Measurements from ENCODE around the gene KLK12.
"Not testable (repeated sequence)": the region's sequence is repeated elsewhere in the genome, so short reads cannot be mapped to it uniquely, and the experiment has no call there.

The KLK12 gene

DNA sequence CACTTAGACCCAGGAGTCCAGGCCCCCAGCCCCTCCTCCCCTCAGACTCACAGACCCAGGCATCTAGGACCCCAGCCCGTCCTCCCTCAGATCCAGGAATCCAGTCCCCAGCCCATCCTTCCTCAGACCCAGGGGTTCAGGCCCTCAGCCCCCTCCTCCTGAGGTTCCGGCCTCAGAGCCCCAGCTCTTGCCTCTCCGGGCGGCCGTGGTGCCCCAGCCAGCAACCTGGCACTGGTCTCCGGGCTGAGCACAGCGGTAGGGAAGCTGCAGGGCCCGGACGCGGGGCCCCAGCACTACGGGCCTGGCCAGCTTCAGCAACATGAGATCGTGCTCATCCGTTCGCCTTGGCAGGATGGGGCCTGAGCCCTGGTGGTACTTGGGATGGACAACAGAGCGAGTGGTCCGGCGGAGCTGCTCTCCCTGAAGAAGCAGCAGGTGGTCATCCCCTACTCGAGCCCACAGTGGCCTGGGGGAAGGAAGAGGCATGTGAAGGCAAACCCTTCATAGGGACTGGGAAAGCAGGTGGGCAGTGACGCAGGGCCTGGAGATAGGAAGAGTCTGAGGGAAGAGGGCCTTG, 19.0 kb downstream of the KLK12 start:
- no peak for DNase-seq (ENCODE audit: low read depth)

DNA sequence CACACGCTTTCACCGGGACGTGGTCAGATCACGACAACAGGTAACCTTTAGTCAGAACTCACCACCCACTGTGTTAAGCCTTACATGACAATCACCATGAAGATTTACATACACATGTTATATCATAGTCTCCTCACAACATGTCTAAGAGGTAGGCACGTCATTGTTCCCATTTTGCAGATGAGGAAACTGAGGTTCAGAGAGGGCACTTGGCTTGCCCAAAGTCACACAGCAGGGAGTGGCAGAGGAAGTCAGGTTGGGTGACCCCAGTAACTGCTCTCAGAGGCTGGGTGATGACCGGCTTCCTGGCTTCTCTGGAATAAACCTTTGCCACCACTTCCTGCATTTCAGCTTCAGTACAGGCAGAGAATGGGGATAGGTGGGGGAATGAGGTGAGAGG, 20.6 kb downstream of the KLK12 start:
- DNase-seq (ENCODE audit: low read depth) = no peak

DNA sequence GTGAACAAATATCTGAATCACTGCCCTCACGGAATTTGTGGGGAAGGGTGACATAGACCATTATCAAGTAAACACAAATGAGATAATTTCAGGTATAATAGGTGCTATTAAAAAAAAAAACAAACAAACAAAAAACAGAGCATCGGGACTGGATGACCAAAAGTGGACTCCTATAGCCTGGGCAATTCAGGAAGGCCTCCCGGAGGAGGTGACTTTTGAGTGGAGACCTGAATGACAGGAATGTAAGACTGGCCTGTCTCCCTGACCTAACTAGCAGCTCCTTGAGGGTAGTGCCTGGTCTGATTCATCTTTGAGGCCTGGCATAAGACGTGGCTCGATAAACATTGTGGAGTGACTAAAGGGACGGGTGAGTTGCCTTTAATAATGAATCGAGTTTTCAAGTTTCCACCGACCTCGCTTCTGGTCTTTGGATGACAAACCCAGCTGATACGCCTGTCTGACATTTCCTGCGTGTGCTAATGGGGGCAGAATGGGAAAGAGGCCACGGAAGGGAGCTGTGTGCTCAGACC, 22.1 kb downstream of the KLK12 start:
- no peak for DNase-seq (ENCODE audit: low read depth)

DNA sequence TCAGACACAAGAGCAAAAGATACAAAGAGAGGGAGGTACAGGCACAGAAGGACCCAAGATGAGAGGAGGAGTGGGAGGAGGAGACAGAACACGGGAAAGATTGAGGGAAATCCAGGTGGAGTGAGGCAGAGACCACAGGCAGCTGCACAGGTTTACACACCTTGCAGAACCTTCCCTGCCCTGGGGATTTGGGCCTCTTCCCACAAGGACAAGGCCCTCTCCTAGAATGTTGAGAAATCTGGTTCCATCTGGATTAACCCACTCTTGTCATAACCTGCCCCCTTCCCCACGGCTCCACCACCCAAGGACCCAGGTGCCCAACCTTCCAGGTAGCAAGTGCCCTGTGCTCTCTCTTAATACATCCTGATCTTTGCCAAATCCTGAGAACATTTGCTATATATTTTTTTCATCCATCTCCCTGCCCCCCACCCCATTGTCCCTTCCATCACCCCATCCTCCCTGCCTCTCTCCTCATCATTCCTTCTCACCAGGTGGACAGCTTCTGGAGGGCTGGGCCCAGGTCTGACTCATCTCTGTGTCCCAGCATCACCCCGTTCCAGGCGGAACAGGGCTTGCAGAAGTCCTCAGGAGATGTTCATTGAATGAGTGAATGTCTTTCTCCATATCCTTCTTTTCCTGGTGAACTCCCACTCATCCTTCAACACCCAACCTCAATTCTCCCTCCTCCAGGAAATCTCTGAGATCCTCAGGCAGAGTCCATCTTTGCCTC, 24.6 kb downstream of the KLK12 start:
- DNase-seq (ENCODE audit: low read depth) = no peak

DNA sequence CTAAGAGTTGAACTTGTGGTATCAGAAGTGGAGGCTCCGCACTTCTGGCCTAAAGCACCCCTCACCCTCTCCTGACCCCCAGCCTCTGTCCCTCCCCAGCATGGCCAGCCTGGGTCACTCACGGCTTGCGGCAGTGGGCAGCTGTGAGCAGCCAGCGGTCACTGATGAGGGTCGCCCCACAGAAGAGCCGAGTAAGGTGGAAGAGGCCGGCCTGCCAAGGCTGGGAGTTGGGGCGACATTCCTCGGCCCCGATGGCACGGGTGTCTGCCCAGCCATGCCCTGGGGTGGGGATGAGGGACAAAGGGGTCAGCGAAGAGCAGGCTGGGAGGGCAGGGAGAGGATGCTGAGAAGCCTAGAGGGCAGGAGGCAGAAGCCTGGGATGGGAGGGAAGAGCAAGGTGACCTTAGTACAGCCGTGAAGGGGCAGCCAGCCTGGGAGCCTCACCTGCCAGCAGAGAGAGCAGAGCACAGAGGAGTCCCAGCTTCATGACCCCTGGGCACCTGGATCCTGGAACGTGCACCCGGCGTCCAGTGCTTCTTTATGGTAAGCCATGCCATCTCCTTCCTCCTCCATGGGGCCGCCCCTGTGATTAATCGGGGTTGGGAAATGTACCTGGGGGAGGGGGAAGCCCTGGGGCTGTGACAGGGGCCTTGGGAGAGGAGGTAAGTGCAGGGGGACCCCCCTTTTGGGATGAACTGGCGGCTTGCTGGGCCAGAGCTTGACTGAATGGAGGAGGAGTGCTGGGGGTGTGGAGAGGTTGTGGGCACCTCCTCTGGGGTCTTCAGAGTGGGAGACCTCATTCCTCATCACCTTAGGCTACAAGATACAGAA, 25.5 kb downstream of the KLK12 start:
- DNase-seq (ENCODE audit: low read depth) = no peak

DNA sequence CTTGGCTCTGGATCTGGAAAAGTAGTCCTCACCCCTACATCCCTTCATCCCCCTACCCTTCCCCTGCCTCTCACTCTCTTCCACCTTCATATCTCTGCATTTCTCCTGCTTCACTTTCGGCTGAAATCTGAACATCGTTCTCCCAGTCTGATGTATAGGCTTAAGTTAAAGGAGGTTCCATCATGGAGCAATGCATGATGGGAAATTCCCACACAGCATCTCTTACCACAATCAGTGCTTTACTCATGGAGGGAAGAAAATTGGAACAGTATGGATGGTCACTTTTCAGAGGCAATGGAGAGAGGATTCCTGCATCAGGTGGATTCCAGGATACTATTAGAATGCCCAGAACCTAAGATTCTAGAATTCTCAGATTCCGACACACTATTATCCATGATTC, 27.3 kb downstream of the KLK12 start:
- no peak for DNase-seq (ENCODE audit: low read depth)

DNA sequence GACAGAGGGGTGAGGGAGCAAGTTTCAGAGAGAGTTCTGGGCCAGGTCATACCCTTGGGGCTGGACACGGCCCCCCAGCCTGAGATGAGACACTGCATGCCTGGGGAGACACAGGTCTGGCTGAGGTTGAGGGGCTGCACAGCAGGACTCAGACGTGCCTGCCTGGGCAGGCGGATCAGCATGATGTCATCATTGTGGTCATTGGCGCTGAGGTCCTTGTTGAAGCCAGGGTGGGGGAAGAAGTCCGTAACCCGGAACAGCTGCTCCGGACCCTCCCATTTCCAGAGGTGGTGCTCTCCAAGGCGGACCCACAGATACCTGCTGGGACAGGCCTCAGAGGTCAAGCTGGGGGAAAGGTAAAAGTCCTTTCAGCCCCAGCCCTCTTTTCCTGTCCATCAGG, 28.4 kb downstream of the KLK12 start:
- DNase-seq (ENCODE audit: low read depth) = no peak

DNA sequence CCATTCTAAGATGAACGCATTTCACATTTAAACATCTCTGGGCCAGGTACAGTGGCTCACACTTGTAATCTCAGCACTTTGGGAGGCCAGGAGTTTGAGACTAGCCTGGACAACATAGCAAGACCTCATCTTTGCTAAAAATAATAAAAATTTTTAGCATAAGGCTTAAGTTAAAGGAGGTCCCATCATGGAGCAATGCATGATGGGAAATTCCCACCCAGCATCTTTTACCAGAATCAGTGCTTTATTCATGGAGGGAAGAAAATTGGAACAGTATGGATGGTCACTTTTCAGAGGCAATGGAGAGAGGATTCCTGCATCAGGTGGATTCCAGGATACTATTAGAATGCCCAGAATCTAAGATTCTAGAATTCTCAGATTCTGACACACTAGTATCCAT, 29.6 kb downstream of the KLK12 start:
- DNase-seq (ENCODE audit: low read depth) = no peak

DNA sequence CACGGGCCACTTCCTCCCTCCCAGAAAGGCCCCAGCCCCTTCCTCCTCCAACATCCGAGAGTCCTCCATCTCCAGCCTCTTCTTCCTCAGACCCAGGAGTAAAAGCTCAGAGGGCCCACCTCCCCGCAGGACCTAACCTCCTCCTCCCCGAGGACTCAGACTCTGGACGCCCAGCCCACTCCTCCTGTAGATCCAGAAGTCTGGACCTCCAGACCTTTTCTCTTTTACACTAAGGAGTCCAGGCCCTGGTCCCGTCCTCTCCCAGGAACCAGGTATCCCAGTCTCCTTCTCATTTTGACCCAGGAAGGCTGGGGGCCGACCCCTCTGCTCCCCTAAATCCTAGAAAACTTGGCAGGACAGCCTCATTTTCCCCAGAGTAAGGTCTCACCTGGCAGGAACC, 31.5 kb downstream of the KLK12 start:
- no peak for DNase-seq (ENCODE audit: low read depth)

DNA sequence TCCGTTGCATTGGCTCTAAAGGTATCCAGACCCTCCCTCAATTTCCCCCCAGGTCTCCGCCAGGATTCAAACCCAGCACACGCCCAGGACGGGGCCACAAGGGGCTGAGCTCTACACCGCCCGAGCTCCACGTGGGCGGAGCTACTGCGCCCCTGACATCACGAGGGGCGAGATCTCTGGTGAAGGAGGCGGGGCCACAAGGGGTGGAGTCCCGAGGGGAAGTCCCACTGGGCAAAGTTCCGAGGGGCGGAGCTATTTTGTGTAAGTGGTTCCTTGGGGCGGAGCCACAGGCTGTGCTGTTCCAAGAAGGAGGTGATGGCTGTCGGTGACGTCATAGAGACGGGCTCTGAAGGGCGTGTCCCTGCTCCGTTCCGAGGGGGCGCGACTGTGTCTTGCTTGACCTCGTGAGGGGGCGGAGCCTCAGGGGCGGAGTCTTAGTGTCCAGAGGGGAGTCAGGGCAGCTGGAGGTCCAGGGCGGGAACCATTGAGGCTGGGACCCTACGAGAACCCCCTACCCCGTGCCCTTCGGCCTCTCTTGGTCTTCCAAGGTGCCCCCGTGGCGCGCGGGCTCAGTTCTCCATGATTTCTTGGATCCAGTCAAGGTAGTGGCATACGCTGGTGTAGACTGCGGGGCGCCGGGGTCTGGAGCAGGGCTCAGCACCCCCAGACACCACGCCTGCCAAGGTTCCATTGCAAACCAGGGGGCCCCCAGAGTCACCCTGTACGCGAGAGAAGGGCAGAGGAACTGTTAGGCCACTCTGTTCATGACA, 32.1 kb downstream of the KLK12 start:
- DNase-seq (ENCODE audit: low read depth) = peak; percentile 7

DNA sequence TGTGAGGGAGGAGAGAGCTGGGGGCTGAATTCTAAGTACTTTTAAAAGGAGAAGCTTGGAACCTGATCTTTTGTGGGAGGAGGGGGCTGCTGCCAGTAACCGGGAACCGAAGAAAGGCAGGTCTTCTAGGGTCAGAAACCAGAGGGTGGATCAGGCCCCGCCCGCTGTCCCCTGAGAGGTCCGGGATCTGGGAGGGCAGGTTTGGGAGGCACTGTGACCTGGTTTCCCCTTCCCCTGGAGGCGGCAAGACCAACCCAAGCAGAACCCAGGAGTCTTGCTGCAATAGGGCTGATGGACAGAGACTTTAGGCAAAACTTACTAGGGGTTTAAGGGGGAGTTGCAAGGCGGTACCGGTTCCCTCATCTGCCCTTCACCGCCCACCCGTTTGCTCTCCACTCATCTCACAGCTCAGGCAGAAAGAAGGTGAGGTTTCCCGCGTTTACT, 32.7 kb downstream of the KLK12 start:
- no peak for DNase-seq (ENCODE audit: low read depth)

DNA sequence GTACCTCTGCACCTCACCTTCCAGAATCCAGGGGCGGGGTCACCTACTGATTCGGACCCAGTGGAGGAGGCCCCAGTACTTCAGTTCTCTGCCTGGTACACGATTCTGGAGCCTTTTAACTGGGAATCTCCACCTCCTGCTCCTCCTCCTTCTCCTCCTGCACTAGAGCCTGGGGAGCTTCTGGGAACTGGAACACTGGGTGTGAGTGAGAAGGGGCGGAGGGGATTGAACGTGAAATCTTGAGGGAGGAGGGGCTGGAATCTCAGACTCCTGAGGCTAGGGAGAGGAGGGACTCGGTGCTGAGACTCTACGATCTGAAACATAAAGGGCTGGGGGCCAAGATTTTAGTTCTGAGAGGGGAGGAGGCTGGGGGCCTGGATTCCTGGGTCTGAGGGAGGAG, 33.3 kb downstream of the KLK12 start, which contains the start of gene KLK8:
Gene KLK8 (minus strand): TSS at position 90 of the 400 bp plus-strand sequence. CDS start 437 bp downstream, outside the sequence.
- no peak for DNase-seq (ENCODE audit: low read depth)

DNA sequence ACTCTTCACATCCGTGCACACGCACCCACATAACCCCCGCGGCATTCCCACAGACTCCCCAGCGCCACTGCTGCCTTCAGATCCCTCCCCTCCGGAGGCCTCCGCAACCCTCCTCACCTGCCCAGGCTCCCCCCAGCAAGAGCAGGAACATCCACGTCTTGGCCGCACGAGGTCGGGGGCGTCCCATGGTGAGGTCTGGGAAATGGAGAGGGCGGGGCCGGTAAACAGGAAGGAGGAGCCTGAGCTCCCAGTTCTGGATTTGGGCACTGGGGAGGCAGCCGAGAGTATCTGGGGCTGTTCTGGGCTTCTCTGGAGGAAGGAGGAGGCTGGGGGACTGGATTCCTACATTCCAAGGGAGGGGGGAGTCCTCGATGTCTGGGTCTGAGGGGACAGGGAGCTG, 33.8 kb downstream of the KLK12 start:
- DNase-seq (ENCODE audit: low read depth) = no peak

DNA sequence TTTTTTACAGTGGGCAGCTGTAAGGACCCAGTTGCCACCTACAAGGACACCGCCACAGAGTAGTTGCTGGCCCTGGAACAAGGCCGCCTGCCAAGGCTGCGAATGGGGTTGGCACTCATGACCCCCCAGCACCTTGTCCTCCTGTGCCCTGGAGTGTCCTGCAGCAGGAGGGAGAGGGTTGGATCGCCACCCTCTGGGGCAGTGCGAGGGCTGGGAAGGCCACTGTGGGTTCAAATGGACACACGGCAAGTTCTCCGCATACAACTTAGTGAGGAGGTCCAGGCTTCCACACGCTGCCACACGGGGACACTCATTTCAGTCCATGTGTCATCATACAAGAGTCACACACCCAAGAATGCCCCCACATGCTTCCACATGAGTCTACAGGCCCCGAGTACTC, 34.4 kb downstream of the KLK12 start:
- no peak for DNase-seq (ENCODE audit: low read depth)

DNA sequence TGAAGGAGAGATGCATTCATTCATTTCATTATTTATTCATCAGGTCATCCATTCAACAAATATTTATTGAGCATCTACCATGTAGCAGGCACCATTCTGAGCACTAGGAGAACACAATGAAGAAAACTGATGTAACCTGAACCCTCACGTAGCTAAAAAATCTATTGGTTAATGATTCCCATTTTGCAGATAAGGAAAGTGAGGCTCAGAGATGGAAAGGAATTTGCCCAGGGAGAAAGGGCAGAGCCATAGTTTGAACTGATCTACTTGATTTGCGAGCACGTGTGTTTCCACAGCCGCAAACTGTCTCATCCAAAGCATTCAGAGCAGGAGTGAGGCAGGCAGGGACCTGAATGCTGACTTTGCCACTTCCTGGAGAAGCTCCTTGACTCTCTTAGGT, 36.1 kb downstream of the KLK12 start:
- DNase-seq (ENCODE audit: low read depth) = no peak

DNA sequence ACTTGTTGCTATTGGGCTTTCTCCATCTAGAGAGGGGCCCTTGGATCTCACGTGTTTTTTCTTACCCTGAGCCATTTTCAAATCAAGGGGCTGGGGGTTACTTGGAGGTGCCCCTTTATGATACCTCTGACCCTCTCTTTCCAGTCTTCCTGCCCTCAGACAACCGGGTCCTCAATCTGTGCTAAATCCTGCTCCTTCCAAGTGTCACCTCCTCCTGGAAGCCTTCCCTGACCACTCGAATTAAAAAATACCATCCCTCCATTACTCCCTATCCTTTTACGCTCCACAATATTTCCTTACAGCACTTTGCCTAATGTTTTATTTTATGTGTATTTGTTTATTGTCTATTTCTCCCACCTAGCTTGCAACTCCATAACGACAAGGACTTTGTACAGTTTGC, 36.7 kb downstream of the KLK12 start:
- DNase-seq (ENCODE audit: low read depth) = no peak

DNA sequence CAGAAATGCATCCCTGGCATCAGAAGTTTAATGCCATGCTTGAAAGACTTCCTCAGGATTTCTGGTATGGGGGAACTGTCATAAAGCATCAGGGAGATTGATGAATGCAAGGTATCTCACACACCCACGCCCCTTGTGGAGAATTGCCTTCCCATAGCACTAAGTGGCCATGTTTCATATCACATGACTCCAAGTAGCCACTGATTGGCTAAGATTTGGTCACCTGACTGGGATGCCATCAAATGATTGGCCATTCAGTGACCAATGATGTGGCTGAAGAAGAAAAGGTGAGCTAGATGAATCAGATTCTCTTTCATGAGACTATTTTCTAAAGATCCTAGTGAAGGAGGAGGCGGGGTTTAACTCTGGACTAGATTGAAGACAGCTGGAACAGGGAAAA, 40.7 kb downstream of the KLK12 start:
- DNase-seq (ENCODE audit: low read depth) = no peak

DNA sequence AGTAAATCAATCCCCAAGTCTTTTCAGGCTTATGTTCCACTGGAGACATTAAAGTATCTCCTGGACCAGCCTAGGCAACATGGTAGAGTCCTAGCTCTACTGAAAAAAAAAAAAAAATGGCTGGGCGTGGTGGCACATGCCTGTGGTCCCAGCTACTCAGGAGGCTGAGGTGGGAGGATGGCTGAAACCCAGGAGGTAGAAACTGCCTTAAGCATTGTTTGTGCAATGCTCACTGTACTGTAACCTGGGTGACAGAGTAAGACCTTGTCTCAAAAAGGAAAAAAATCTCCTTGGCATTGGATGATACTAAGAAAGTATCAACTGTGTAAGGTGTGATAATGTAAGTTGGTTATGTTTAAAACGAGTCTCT, 42.2 kb downstream of the KLK12 start:
- DNase-seq (ENCODE audit: low read depth) = no peak

DNA sequence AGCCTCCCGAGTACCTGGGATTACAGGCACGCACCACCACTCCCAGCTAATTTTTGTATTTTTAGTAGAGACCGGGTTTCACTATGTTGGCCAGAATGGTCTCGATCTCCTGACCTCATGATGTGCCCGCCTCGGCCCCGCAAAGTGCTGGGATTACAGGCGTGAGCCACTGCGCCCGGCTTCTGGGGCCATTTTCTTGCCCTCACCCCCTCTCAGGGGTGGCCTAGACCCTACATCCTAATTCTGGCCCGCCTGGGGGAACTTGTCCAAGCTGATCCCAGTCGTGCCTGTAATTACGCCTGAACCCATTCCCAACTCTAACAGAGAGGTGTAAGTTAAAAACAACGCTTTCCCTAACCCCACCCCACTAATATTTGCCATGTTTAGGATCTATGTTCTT, 50.4 kb downstream of the KLK12 start:
- DNase-seq (ENCODE audit: low read depth) = not testable (repeated sequence)

DNA sequence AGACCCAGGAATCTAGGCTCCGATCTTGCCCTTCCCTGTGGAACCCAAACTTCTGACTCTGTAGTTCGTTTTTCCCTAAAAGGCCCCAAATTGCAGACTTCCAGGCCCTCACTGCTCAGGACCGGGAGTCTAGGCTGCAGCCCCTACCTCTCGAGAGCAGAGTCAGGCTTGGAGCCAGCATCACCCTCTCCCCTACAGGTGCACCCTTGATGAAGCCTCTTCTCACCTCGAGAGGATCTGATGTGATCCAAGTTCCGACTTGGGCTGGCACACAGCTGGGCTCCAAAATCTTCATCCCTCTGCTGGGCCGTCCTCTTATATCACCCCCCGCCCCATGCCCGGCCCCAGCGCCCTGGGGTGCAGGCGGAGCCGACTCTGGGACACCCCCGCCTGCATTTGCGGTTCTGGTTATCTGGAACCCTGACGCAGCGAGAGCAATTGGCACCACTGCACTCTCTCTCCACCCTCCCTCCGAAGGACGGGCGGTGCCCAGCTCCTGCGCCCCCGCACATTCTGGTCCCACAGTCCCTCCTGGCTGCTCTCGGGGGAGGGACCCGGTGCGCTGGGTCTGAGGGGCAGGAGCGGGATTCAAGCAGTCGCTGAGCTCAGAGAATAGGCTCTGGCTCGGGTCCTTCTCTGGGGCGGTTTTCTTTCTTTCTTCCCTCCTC, 51.0 kb downstream of the KLK12 start, which contains the start of gene KLK7:
Gene KLK7 (minus strand): TSS at position 293 of the 668 bp plus-strand sequence. CDS start 1,518 bp downstream, outside the sequence.
- DNase-seq (ENCODE audit: low read depth) = no peak

DNA sequence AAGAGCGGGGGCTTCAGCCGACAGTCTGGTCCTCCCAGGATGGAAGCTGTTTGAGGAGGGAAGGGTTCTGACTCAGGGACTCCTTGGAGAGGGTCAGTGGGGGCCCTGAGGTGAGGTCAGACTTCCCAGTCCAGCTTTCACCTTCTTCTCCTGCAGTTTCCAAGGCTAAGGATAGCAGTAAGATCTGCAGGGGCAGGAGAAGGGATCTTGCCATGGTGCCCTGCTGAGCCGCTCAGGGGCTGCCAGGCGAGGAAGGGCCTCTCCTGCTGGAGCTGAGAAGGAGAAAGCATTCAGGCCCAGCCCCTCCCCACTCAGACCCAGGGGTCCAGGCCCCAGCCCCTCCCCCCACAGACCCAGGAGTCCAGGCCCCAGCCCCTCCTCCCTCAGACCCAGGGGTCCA, 52.6 kb downstream of the KLK12 start:
- no peak for DNase-seq (ENCODE audit: low read depth)

All from stimulated activated CD8-positive, alpha-beta memory T cell treated with anti-CD3 and anti-CD28 coated beads, Interleukin-4, amount 100 ng/mL, for 24 hours (primary cell).